IPS-15b (cell line): ENCODE data around the gene AUH.

ENCODE experiments used
- H3K27me3 ChIP-seq: one replicate; pipeline ENCODE4 v1.6.1; 2013; ENCODE audit warnings: low read length; ENCODE audit not compliant: control insufficient read depth, insufficient read depth
- H3K36me3 ChIP-seq: one replicate; pipeline ENCODE4 v1.6.1; 2013; ENCODE audit warnings: low read length; ENCODE audit not compliant: control insufficient read depth, insufficient read depth
- H3K4me1 ChIP-seq: one replicate; pipeline ENCODE4 v1.6.1; 2013; ENCODE audit warnings: mild to moderate bottlenecking, low read length; ENCODE audit not compliant: control insufficient read depth, insufficient read depth
- H3K4me3 ChIP-seq: one replicate; pipeline ENCODE4 v1.5.1; 2013; ENCODE audit warnings: low read depth, low read length
- H3K9ac ChIP-seq: one replicate; pipeline ENCODE4 v1.6.1; 2013; ENCODE audit warnings: low read depth, mild to moderate bottlenecking, low read length
- H3K9me3 ChIP-seq: one replicate; pipeline ENCODE4 v1.6.1; 2013; ENCODE audit warnings: mild to moderate bottlenecking, low read length; ENCODE audit not compliant: control insufficient read depth, insufficient read depth

The AUH gene

GRCh38 chr9:91332546-91333231 lies 29.0 kb downstream of the AUH start:
- no peak overlapping the region for H3K4me3 ChIP-seq
- H3K27me3 ChIP-seq = no peaks in the 10 kb centered on the region
- H3K9me3 ChIP-seq = no peaks in the 10 kb centered on the region
- H3K4me1 ChIP-seq = no peaks in the 10 kb centered on the region
- no peak overlapping the region for H3K9ac ChIP-seq
- peaks cover 5% of the 10 kb centered on the region for H3K36me3 ChIP-seq

DNA sequence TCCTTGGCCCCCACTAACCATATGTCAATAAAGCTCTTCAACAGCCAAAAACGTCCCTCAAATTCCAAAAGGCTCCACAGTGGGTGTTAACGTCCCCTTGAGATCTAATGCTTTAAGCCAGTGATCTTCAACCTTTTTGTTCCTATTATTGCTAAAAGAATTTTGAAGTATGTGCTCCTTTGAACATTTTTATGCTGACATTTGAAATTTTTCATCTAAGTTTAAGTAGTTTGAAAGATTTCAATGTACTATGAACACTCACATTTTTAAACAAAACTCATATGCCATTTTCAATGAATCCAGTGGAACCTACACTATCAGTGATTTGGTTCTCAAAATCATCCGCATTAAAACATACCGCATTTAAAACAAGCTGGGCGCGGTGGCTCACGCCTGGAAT lies 29.9 kb downstream of the AUH start:
- Histone ChIP-seq H3K27me3 (no peaks in the 10 kb centered on the region), H3K4me1 (no peaks in the 10 kb centered on the region), H3K36me3 (peaks cover 12% of the 10 kb centered on the region), H3K4me3 (no peak overlapping the region), H3K9ac (no peak overlapping the region), H3K9me3 (no peaks in the 10 kb centered on the region)

DNA sequence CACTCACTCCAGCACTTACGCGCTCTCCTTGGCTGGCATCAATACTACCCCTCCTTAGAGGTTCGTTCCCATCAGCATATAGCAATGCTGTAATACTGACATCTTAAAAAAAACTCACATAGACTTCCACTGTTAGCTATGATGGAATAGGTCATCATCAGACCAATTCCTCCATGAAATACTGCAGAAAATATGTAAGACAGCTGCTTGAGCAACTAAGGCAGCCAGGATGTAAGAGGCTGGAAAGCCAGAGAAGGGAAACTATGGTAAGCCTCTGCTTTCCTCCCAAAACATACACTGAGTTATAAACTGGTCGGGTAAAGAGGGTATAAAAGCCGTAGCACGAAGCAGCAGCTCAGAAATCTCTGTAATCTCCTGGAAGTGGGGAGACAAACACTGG lies 33.5 kb downstream of the AUH start:
- Histone ChIP-seq H3K9ac (no peak overlapping the region), H3K4me1 (no peaks in the 10 kb centered on the region), H3K9me3 (no peaks in the 10 kb centered on the region), H3K4me3 (no peak overlapping the region), H3K27me3 (no peaks in the 10 kb centered on the region), H3K36me3 (peaks cover 12% of the 10 kb centered on the region)

DNA sequence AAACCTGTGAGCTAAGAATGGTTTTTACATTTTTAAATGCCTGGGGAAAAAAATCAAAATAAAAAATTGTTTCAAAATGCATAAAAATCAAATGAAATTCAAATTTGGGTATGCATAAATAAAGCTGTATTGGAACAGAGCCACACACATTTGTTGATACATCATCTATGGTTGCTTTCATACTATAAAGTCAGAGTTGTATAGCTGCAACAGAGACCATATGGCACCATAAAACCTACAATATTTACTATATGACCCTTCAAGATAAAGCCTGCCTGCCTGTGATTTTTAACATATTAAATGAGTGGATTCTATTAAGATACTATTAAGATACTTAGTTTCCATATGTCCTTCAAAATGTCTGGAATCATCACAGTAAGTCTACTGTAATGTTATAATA lies 40.0 kb downstream of the AUH start:
- no peaks in the 10 kb centered on the region for H3K4me1 ChIP-seq
- H3K27me3 ChIP-seq = no peaks in the 10 kb centered on the region
- no peaks in the 10 kb centered on the region for H3K9me3 ChIP-seq
- no peaks in the 10 kb centered on the region for H3K36me3 ChIP-seq
- no peak overlapping the region for H3K4me3 ChIP-seq
- no peak overlapping the region for H3K9ac ChIP-seq

DNA sequence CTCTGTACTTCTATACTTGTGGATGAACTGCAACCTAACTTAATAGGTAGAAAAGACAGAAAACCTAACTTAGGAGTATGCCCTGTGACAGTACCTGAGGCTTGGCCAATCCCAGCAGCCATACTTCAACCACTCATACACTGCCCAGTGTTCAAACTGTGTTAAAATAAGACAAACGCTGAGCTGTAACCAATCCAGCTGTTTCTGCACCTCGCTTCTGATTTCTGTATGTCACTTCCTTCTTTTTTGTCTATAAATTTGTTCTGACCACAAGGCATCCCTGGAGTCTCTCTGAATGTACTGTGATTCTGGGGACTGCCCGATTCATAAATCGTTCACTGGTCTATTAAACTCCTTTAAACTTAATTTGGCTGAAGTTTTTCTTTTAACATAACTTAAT lies 41.4 kb downstream of the AUH start:
- no peaks in the 10 kb centered on the region for H3K9me3 ChIP-seq
- H3K4me1 ChIP-seq = no peaks in the 10 kb centered on the region
- no peak overlapping the region for H3K4me3 ChIP-seq

GRCh38 chr9:91316093-91316492 lies 45.6 kb downstream of the AUH start:
- Histone ChIP-seq H3K4me1 (no peaks in the 10 kb centered on the region), H3K36me3 (no peaks in the 10 kb centered on the region), H3K27me3 (no peaks in the 10 kb centered on the region), H3K9me3 (no peaks in the 10 kb centered on the region), H3K4me3 (no peak overlapping the region), H3K9ac (no peak overlapping the region)

More for the DNA sequence above, 41.4 kb downstream of the AUH start:
- Histone ChIP-seq H3K27me3 (no peaks in the 10 kb centered on the region), H3K9ac (no peak overlapping the region), H3K36me3 (no peaks in the 10 kb centered on the region)

DNA sequence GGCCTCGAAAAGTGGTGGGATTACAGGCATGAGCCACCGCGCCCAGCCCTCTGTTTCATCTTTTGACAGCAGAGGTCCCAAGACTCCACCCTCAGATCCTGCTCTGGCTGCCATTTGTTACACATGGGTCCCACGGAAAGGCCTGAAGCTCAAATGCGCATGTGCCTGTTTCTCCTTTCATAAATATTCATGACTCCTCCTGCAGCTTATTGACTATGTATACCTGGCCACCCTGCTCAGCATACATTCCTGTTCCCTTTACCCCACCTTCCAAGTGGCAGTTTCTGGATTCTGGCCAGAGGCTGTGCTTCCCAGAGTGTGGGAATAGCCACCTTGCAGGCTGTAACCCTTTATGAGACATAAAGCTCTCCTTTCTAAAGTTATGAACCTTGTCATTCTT lies 46.5 kb downstream of the AUH start:
- no peak overlapping the region for H3K4me3 ChIP-seq
- H3K36me3 ChIP-seq = no peaks in the 10 kb centered on the region
- H3K27me3 ChIP-seq = no peaks in the 10 kb centered on the region
- no peaks in the 10 kb centered on the region for H3K9me3 ChIP-seq
- H3K4me1 ChIP-seq = no peaks in the 10 kb centered on the region
- no peak overlapping the region for H3K9ac ChIP-seq

GRCh38 chr9:91312717-91313325 lies 48.9 kb downstream of the AUH start:
- H3K4me1 ChIP-seq = no peaks in the 10 kb centered on the region
- H3K4me3 ChIP-seq = no peak overlapping the region
- H3K27me3 ChIP-seq = no peaks in the 10 kb centered on the region
- no peaks in the 10 kb centered on the region for H3K9me3 ChIP-seq
- H3K9ac ChIP-seq = no peak overlapping the region
- H3K36me3 ChIP-seq = no peaks in the 10 kb centered on the region

DNA sequence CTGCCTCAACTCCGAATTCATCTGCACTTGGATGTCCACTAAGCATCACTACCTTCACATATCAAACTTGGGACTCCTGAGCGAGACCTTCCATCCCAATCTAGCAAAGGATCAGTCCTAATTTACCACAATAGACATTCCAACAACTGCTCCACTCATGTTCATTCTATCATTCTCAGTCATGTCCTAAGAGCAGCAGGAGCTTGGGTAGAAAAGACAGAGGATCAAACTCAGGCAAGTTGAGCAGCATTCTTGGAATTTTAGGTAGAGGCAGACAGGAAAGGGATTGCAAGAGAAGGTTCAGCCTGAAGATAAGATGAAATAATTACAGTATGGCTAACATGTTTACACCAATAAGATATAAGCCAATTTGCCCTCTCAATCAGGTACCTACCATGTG lies 51.7 kb downstream of the AUH start:
- H3K36me3 ChIP-seq = no peaks in the 10 kb centered on the region
- no peaks in the 10 kb centered on the region for H3K9me3 ChIP-seq
- H3K27me3 ChIP-seq = no peaks in the 10 kb centered on the region
- H3K4me3 ChIP-seq = no peak overlapping the region
- H3K9ac ChIP-seq = no peak overlapping the region
- no peaks in the 10 kb centered on the region for H3K4me1 ChIP-seq

DNA sequence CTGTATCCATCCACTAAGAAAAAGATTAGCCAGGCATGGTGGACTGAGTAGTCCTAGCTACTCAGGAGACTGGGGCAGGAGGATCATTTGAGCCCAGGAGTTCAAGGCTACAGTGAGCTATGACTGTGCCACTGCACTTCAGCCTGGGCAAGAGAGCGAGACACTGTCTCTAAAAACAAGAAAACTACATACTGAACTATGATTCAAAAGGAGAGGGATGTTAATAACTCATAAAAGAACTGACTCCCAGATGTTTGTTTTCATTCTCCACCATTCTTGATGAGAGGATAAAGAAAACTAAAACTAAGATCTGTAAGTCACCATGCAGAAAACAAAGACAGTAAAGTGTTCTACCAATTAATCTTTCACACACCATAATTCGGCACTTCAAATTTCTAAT lies 53.5 kb downstream of the AUH start:
- no peak overlapping the region for H3K4me3 ChIP-seq
- no peak overlapping the region for H3K9ac ChIP-seq
- peaks cover 3% of the 10 kb centered on the region for H3K4me1 ChIP-seq
- no peaks in the 10 kb centered on the region for H3K9me3 ChIP-seq
- no peaks in the 10 kb centered on the region for H3K36me3 ChIP-seq
- H3K27me3 ChIP-seq = no peaks in the 10 kb centered on the region

DNA sequence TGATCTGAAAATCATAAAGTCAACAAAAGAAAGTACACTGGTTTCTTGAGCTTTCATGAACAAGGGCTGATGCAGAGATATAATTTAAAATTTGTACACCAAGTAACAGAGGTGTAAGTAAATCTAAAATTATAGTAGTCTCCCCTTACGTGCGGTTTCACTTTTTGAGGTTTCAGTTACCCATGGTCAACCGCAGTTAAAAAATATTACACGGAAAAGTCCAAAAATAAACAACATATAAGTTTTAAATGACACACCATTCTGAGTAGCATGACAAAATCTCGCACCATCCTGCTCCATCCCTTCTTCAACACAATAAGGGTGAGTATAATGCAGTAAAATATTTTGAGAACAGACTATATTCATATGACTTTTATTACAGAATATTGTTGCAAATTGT lies 54.4 kb downstream of the AUH start:
- Histone ChIP-seq H3K9me3 (no peaks in the 10 kb centered on the region), H3K27me3 (no peaks in the 10 kb centered on the region), H3K4me3 (no peak overlapping the region), H3K9ac (no peak overlapping the region), H3K36me3 (no peaks in the 10 kb centered on the region), H3K4me1 (peaks cover 3% of the 10 kb centered on the region)

- Histone ChIP-seq H3K4me1 (peaks cover 3% of the 10 kb centered on the region), H3K9ac (no peak overlapping the region), H3K9me3 (no peaks in the 10 kb centered on the region), H3K27me3 (no peaks in the 10 kb centered on the region), H3K36me3 (no peaks in the 10 kb centered on the region), H3K4me3 (no peak overlapping the region)
Measured at GRCh38 chr9:91306296-91306630, 55.5 kb downstream of the AUH start.
